Choroid plexus epithelial cell (primary cell): Measurements from ENCODE around the gene CYP2C19.
"Not testable (repeated sequence)": the region's sequence is repeated elsewhere in the genome, so short reads cannot be mapped to it uniquely, and the experiment has no call there.

Source experiments
- DNase-seq: peaks from one replicate; pipeline ENCODE4 v3.0.0-alpha.2; 2010; ENCODE audit warnings: low read depth
- H3K4me3 ChIP-seq: 2 replicates; pipeline ENCODE4 v1.5.1; 2011; ENCODE audit warnings: low read depth, mild to moderate bottlenecking, control low read depth, low read length, moderate library complexity
- TF ChIP-seq, protein P1 (sequence below): conservative IDR thresholded peaks from 2 replicates; pipeline ENCODE4 v1.5.1; 2011; ENCODE audit warnings: low read depth, mild to moderate bottlenecking, control low read depth, inconsistent platforms, low read length, moderate library complexity

CYP2C19 gene

DNA sequence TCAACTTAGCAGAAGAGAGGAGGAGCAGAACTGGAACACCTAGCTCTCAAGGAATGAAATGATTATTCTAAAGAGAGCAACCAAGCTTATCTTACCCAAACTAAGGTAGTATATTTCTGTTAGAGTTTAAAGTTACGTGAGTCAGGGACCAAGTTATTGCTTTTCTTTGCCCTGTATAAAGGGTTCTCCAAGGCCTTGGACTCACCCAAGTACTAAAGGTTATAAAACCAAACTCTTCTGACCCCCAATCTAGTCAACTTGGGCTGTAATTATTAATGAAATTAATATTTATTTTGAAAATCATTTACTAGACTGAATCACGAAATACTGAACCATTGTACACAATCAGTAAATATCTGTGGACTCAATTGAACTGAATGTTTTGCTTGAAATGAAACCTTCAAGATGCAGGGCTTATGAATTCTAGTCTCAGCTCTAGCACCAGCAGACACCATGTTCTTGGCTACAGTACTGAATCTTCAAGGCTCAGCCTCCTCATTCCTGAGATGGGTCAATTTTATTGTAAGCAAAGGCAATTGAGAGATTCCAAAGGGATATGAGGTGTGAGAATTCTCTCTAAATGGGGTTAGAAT is 1.8 kb upstream of the CYP2C19 start:
- DNase-seq, result no peak
- TF ChIP-seq, protein P1, sequence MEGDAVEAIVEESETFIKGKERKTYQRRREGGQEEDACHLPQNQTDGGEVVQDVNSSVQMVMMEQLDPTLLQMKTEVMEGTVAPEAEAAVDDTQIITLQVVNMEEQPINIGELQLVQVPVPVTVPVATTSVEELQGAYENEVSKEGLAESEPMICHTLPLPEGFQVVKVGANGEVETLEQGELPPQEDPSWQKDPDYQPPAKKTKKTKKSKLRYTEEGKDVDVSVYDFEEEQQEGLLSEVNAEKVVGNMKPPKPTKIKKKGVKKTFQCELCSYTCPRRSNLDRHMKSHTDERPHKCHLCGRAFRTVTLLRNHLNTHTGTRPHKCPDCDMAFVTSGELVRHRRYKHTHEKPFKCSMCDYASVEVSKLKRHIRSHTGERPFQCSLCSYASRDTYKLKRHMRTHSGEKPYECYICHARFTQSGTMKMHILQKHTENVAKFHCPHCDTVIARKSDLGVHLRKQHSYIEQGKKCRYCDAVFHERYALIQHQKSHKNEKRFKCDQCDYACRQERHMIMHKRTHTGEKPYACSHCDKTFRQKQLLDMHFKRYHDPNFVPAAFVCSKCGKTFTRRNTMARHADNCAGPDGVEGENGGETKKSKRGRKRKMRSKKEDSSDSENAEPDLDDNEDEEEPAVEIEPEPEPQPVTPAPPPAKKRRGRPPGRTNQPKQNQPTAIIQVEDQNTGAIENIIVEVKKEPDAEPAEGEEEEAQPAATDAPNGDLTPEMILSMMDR, result no peak
- H3K4me3 ChIP-seq, result no peak overlapping the region

GRCh38 chr10:94775425-94775824 is 12.9 kb downstream of the CYP2C19 start:
- DNase-seq, H3K4me3 ChIP-seq: not testable (repeated sequence)

- H3K4me3 ChIP-seq, result no peak overlapping the region
- no peak for DNase-seq
- TF ChIP-seq, protein P1, result no peak
Observed at GRCh38 chr10:94777886-94778458, 15.5 kb downstream of the CYP2C19 start.

DNA sequence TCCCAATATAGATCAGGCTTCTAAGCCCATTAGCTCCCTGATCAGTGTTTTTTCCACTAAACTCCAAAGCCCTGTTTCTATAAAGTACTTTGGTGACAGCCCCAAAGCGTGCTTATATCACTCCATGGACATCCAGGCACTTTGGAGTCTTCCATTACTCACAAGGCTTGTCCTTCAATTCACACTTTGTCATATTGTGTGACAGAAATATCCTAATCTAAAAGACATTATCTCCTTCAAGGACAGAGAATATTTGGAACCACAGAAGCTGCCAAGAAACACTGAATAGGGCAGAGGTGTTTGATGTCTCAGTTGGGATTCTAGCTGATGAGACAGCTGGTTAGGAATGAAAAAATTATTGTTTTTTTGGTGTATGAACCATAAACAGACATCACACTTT is 18.4 kb downstream of the CYP2C19 start:
- TF ChIP-seq, protein P1, result no peak
- no peak overlapping the region for H3K4me3 ChIP-seq
- DNase-seq, result no peak

DNA sequence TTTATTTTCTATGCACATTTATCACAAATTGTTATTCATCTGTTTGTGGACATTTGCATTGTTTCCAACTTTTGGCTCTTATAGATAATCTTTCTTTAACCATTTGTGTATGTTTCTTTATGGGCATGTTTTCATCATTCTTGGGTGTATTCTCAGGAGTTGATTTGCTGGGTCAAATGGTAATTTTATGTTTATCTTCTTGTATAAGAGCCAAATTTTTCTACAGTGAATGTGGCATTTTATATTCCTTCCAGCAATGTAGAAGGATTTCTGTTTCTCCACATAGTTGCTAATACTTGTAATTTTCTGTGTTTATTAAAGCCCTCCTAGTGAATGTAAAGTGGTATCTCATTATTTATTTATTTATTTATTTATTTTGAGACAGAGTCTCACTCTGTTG is 21.8 kb downstream of the CYP2C19 start:
- DNase-seq, result no peak
- no peak overlapping the region for H3K4me3 ChIP-seq

DNA sequence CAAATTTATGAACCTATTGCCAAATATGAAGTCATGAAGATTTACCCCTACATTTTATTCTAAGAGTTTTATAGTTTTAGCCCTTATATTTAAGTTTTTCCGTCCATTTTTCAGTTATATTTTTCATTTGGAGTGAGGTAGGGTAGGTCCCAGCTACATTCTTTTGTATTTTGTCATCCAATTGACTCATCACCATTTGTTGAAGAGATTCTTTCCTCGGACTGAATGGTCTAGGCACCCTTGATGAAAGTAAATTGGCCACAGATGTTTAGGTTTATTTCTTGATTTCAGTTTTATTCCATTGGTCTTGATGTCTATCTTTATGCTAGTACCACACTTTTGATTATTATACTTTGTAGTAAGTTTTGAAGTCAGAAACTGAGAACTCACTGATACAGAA is 22.7 kb downstream of the CYP2C19 start:
- no peak overlapping the region for H3K4me3 ChIP-seq
- TF ChIP-seq, protein P1, result no peak
- no peak for DNase-seq

More for the DNA sequence above, 21.8 kb downstream of the CYP2C19 start:
- TF ChIP-seq, protein P1, result no peak

DNA sequence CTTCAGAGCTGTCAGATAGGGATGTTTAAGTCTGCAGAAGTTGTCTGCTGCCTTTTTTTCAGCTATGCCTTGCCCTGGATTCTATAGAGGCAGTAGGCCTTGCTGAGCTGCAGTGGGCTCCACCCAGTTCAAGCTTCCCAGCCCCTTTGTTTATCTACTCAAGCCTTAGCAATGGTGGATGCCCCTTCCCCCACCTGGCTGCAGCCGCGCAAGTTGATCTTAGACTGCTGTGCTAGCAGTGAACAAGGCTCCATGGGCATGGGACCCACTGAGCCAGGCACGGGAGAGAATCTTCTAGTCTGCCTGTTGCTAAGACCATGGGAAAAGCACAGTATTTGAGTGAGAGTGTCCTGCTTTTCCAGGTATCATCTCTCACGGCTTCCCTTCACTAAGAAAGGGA is 38.1 kb downstream of the CYP2C19 start:
- not testable (repeated sequence) for DNase-seq, H3K4me3 ChIP-seq

- no peak overlapping the region for H3K4me3 ChIP-seq
- TF ChIP-seq, protein P1, result no peak
- DNase-seq, result no peak
Observed at GRCh38 chr10:94803307-94803706, 40.8 kb downstream of the CYP2C19 start.

DNA sequence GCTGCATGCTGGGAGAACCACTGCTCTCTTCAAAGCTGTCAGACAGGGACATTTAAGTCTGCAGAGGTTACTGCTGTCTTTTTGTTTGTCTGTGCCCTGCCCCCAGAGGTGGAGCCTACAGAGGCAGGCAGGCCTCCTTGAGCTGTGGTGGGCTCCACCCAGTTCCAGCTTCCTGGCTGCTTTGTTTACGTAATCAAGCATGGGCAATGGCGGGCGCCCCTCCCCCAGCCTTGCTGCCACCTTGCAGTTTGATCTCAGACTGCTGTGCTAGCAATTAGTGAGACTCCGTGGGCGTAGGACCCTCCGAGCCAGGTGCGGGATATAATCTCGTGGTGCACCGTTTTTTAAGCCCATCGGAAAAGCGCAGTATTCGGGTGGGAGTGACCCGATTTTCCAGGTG is 67.5 kb downstream of the CYP2C19 start:
- not testable (repeated sequence) for DNase-seq, H3K4me3 ChIP-seq
